ENCODE results near the gene PTPRN2.

DNA sequence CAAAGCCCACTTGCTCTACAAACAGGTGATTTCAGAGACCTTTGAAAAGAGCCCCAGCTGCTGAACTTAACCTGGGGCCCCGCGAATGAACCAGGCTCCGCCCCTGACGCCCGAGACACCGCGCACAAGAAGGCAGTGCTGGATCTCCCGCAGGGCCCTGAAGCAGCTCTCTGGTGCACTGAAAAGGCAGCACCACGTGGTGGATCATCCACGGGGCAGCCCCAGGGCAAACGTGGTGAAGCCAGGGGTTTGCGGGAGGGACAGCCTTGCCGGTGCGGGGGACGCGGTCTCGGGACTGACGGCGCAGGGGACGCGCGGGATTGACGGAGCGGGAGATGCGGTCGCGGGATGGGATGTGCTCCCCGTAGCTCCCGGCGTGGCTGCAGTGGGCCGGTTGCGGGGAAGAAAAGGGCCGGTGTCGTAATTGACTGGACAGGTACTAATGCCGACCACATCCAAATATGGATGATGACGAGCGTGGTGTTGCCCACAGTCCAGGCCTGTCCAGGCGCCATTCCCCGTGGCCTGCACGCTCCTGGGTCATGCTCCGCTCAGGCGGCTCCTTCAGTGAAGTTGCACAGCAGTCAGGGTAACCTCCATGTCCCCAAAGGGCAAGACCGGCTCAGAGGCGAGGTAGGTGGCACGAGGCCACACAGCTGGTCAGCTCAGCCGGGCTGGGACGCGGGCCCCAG lies 829.7 kb downstream of the PTPRN2 start:
- TF ChIP-seq, protein P1, sequence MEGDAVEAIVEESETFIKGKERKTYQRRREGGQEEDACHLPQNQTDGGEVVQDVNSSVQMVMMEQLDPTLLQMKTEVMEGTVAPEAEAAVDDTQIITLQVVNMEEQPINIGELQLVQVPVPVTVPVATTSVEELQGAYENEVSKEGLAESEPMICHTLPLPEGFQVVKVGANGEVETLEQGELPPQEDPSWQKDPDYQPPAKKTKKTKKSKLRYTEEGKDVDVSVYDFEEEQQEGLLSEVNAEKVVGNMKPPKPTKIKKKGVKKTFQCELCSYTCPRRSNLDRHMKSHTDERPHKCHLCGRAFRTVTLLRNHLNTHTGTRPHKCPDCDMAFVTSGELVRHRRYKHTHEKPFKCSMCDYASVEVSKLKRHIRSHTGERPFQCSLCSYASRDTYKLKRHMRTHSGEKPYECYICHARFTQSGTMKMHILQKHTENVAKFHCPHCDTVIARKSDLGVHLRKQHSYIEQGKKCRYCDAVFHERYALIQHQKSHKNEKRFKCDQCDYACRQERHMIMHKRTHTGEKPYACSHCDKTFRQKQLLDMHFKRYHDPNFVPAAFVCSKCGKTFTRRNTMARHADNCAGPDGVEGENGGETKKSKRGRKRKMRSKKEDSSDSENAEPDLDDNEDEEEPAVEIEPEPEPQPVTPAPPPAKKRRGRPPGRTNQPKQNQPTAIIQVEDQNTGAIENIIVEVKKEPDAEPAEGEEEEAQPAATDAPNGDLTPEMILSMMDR (IDR thresholded peaks at IDR 0.05; ENCODE audit: low read depth, low read length), result no peak
- TF ChIP-seq MYC (IDR thresholded peaks at IDR 0.05; ENCODE audit: low read depth, low read length) (no peak), POLR2A (IDR thresholded peaks at IDR 0.05; ENCODE audit: extremely low read depth, insufficient read length) (no peak)
- TF ChIP-seq, protein P2, sequence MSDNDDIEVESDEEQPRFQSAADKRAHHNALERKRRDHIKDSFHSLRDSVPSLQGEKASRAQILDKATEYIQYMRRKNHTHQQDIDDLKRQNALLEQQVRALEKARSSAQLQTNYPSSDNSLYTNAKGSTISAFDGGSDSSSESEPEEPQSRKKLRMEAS (IDR thresholded peaks at IDR 0.05; ENCODE audit: low read depth, low read length), result no peak
